ENCODE data around the gene DCAF6.

DCAF6 gene

GRCh38 chr1:168110896-168111545 is 174.5 kb downstream of the DCAF6 start:
- no peak for DNase-seq

GRCh38 chr1:168112673-168113305 is 176.3 kb downstream of the DCAF6 start:
- peak; percentile 73 for DNase-seq

- no peak for DNase-seq
These were observed 178.4 kb downstream of the DCAF6 start for GRCh38 chr1:168114845-168115244.

DNA sequence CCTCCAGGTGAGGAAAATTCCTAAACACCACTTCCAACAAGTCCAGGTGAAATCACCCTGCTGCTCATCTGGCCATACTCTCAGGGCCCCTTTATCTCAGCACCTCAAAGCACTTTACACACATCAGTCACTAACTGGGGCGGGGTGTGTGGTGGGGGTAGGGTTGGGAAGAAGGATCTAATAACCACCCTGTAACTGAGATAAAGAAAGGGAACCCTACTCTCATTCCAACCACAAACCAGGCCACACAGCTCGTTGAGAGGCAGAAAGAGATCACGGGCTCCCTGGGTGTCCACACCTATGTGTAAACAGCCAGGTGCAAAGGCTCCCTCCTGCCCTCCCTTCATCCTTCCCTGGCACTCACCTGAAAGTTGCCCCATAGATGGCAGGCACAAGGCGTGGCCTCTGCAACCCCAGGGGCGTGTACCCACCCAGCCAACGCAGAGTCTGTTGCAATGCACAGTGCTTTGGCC is 179.9 kb downstream of the DCAF6 start:
- no peak for DNase-seq

DNA sequence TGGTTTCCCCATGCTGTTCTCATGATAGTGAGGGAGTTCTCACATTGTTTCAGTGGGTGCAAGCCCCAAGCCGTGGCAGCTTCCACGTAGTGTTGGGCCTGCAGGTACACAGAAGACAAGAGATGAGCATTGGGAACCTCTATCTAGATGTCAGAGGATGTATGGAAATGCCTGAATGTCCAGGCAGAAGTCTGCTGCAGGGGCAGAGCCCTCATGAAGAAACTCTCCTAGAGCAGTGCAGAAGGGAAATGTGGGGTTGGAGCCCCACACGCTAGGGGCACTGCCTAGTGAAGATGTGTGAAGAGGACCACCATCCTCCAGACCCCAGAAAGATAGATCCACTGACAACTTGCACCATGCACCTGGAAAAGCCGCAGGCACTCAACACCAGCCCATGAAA is 183.3 kb downstream of the DCAF6 start:
- DNase-seq = no peak

GRCh38 chr1:168121401-168122011 is 185.0 kb downstream of the DCAF6 start:
- no peak for DNase-seq

- DNase-seq = no peak
These were observed 188.6 kb downstream of the DCAF6 start for GRCh38 chr1:168125051-168125450.

Measured in activated CD8-positive, alpha-beta memory T cell treated with anti-CD3 and anti-CD28 coated beads, Interleukin-2, amount 50 U/mL, for 48 hours (primary cell).